Endothelial cell of umbilical vein (primary cell): ENCODE measurements around the gene ATP13A2.

Source experiments
- CTCF ChIP-seq, 2 donors: IDR thresholded peaks; 1 replicate in 1 of 2; 2 replicates in 1 of 2; pipeline ENCODE4 v1.5.1; 2011; ENCODE audit warnings: low read length in 2 of 2, mild to moderate bottlenecking in 2 of 2, moderate library complexity in 2 of 2, control low read depth in 1 of 2, inconsistent platforms in 1 of 2, low read depth in 1 of 2; ENCODE audit not compliant: insufficient read depth in 1 of 2; ENCODE audit errors: extremely low read depth in 1 of 2
- EZH2 ChIP-seq: IDR thresholded peaks from 2 replicates; pipeline ENCODE4 v1.6.1; 2012; ENCODE audit warnings: borderline replicate concordance, low read depth, mild to moderate bottlenecking, moderate library complexity, low read length, inconsistent platforms; ENCODE audit not compliant: severe bottlenecking
- MYC ChIP-seq: IDR thresholded peaks from one replicate; pipeline ENCODE4 v1.6.1; 2011; ENCODE audit warnings: mild to moderate bottlenecking, low read depth, low read length
- POLR2A ChIP-seq: IDR thresholded peaks from 2 replicates; pipeline ENCODE4 v1.6.1; 2012; ENCODE audit warnings: low read depth, mild to moderate bottlenecking, control low read depth, low read length
- POLR2AphosphoS5 ChIP-seq: IDR thresholded peaks from 2 replicates; pipeline ENCODE4 v1.6.1; 2012; ENCODE audit warnings: low read depth, mild to moderate bottlenecking, control low read depth, low read length, moderate library complexity; ENCODE audit not compliant: insufficient read depth

GRCh38 chr1:16992675-16993074, 19.1 kb downstream of the ATP13A2 start:
- no peak for TF ChIP-seq CTCF (IDR thresholded peaks at IDR 0.05; ENCODE audit: extremely low read depth in 1 of 2, insufficient read depth in 1 of 2, low read depth in 1 of 2, low read length in 2 of 2)
- TF ChIP-seq EZH2 = no peak
- no peak for TF ChIP-seq POLR2A
- no peak for TF ChIP-seq POLR2AphosphoS5
- TF ChIP-seq MYC = no peak
